ENCODE measurements around the gene DGCR2.
"Not testable (repeated sequence)": the region's sequence is repeated elsewhere in the genome, so short reads cannot be mapped to it uniquely, and the experiment has no call there.

DNA sequence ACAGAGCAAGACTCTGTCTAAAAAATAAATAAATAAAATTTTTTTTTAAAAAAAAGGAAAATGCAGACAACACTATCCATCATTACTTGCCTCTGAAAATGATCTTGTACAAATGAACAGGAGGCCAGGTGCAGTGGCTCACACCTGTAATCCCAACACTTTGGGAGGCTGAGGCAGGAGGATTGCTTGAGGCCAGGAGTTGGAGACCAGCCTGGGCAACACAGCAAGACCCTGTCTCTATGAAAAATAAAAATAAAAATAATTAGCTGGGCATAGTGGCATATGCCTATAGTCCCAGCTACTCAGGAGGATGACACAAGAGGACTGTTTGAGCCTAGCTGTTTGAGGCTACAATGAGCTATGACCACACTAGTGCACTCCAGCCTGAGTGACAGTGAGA, 49.4 kb downstream of the DGCR2 start:
- TF ChIP-seq, protein P1, sequence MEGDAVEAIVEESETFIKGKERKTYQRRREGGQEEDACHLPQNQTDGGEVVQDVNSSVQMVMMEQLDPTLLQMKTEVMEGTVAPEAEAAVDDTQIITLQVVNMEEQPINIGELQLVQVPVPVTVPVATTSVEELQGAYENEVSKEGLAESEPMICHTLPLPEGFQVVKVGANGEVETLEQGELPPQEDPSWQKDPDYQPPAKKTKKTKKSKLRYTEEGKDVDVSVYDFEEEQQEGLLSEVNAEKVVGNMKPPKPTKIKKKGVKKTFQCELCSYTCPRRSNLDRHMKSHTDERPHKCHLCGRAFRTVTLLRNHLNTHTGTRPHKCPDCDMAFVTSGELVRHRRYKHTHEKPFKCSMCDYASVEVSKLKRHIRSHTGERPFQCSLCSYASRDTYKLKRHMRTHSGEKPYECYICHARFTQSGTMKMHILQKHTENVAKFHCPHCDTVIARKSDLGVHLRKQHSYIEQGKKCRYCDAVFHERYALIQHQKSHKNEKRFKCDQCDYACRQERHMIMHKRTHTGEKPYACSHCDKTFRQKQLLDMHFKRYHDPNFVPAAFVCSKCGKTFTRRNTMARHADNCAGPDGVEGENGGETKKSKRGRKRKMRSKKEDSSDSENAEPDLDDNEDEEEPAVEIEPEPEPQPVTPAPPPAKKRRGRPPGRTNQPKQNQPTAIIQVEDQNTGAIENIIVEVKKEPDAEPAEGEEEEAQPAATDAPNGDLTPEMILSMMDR (IDR thresholded peaks at IDR 0.05) = not testable (repeated sequence)
- TF ChIP-seq POLR2A (IDR thresholded peaks at IDR 0.05) = not testable (repeated sequence)
